ENCODE results near the gene RPRD1A. TPM values are rescaled to one million over a fixed set of nuclear protein-coding genes. Genes with fewer than 3 reads are reported as not detected.
"Not testable (repeated sequence)": the region's sequence is repeated elsewhere in the genome, so short reads cannot be mapped to it uniquely, and the experiment has no call there.

The RPRD1A gene
- total RNA-seq, 1 donor from 2014 or later = 198 TPM

DNA sequence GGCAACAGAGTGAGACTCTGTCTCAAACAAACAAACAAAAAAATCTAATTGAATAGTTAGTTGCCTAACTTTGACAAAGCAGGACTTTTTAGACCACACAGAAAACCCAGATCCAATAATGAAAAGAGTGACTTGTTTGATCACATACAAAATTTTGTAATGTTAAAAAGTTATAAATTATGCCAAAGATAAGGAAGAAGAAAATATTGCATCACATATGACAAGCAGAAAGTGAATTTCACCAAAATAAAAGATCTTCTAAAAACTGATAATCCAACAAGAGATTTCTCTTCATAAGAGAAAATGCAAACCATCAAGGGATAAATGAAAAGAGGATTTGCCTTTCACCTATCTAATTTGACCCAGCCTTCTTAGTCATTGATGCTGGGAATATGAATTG lies 97.7 kb downstream of the RPRD1A start:
- Mint-ChIP-seq H3K27ac (no peak overlapping the region), H3K4me3 (no peak overlapping the region), H3K36me3 (peaks cover 4% of the 10 kb centered on the region), H3K27me3 (ENCODE audit: insufficient read depth, low read depth) (no peaks in the 10 kb centered on the region), H3K9me3 (no peaks in the 10 kb centered on the region), H3K4me1 (peaks cover 19% of the 10 kb centered on the region)
- Histone ChIP-seq H3K4me2 (no peak overlapping the region), H3K27ac (no peak overlapping the region), H3K79me2 (ENCODE audit: low read depth) (peaks cover 19% of the 10 kb centered on the region), H4K20me1 (ENCODE audit: low read depth) (no peaks in the 10 kb centered on the region), H3F3A (ENCODE audit: low read depth) (peaks cover 6% of the 10 kb centered on the region), H3K27me3 (no peaks in the 10 kb centered on the region), H3K36me3 (peaks cover 2% of the 10 kb centered on the region), H3K9me3 (ENCODE audit: low read depth) (no peaks in the 10 kb centered on the region), H3K4me1 (peaks cover 10% of the 10 kb centered on the region), H3K4me3 (no peak overlapping the region), H2AFZ (replicated peaks) (no peak overlapping the region), H3K9ac (no peak overlapping the region)
- TF ChIP-seq EZH2phosphoT487 (IDR thresholded peaks at IDR 0.05) (no peak), EZH2 (IDR thresholded peaks at IDR 0.05) (no peak)
- TF ChIP-seq, protein P1, sequence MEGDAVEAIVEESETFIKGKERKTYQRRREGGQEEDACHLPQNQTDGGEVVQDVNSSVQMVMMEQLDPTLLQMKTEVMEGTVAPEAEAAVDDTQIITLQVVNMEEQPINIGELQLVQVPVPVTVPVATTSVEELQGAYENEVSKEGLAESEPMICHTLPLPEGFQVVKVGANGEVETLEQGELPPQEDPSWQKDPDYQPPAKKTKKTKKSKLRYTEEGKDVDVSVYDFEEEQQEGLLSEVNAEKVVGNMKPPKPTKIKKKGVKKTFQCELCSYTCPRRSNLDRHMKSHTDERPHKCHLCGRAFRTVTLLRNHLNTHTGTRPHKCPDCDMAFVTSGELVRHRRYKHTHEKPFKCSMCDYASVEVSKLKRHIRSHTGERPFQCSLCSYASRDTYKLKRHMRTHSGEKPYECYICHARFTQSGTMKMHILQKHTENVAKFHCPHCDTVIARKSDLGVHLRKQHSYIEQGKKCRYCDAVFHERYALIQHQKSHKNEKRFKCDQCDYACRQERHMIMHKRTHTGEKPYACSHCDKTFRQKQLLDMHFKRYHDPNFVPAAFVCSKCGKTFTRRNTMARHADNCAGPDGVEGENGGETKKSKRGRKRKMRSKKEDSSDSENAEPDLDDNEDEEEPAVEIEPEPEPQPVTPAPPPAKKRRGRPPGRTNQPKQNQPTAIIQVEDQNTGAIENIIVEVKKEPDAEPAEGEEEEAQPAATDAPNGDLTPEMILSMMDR (IDR thresholded peaks at IDR 0.05) = no peak
- no peak for DNase-seq (ENCODE audit: low spot score)

DNA sequence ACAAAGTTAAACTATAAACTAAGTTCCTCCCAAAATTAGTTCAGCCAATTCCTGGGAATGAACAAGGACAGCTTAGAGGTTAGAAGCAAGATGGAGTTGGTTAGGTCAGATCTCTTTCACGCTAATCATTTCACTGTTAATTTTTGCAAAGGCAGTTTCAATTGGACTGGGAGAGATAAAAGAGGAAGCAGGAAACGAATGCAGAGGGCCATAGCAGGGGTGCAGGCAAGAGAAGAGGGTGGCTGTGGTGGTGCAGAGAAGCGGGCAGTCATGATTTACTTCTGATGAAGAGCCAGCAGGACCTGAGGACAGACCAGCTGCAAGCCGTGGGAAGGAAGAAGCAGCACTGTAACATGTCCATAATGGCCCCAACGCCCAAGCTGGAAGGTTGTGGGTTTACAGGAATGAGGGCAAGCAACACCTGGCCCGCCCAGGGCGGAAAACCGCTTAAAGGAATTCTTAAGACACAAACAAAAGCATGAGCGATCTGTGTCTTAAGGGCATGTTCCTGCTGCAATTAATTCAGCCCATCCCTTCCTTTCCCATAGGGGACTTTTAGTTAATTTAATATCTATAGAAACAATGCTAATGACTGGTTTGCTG lies 99.0 kb downstream of the RPRD1A start:
- H4K20me1 ChIP-seq (ENCODE audit: low read depth) = no peaks in the 10 kb centered on the region
- no peaks in the 10 kb centered on the region for H3K9me3 Mint-ChIP-seq
- H2AFZ ChIP-seq (replicated peaks) = no peak overlapping the region
- no peak overlapping the region for H3K27ac ChIP-seq
- no peak for DNase-seq (ENCODE audit: low spot score)
- H3K4me1 ChIP-seq = no peaks in the 10 kb centered on the region
- H3K27me3 Mint-ChIP-seq (ENCODE audit: insufficient read depth, low read depth) = no peaks in the 10 kb centered on the region
- no peaks in the 10 kb centered on the region for H3K9me3 ChIP-seq (ENCODE audit: low read depth)
- H3K27me3 ChIP-seq = no peaks in the 10 kb centered on the region
- TF ChIP-seq, protein P1 (IDR thresholded peaks at IDR 0.05) = no peak
- TF ChIP-seq EZH2phosphoT487 (IDR thresholded peaks at IDR 0.05) (no peak), EZH2 (IDR thresholded peaks at IDR 0.05) (no peak)
- H3K4me3 Mint-ChIP-seq = no peak overlapping the region
- H3K4me2 ChIP-seq = no peak overlapping the region
- H3K4me3 ChIP-seq = no peak overlapping the region
- H3K4me1 Mint-ChIP-seq = peaks cover 13% of the 10 kb centered on the region
- H3K79me2 ChIP-seq (ENCODE audit: low read depth) = peaks cover 8% of the 10 kb centered on the region
- H3K9ac ChIP-seq = no peak overlapping the region
- H3F3A ChIP-seq (ENCODE audit: low read depth) = peaks cover 6% of the 10 kb centered on the region
- no peak overlapping the region for H3K27ac Mint-ChIP-seq
- no peaks in the 10 kb centered on the region for H3K36me3 ChIP-seq
- no peaks in the 10 kb centered on the region for H3K36me3 Mint-ChIP-seq

DNA sequence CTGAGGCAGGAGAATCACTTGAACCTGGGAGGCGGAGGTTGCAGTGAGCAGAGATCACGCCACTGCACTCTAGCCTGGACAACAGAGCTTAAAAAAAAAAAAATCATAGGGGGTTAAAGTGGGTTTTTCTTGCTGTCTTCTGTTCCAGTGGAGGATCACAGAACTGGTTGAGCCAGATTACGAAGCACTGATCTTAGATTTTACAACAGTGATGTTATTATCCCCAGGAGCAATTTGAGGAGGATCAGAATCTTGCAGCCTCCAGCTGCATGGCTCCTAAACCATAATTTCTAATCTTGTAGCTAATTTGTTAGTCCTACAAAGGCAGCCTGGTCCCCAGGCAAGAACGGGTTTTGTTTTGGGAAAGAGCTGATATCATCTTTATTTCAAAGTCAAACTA lies 99.5 kb downstream of the RPRD1A start:
- H3K9me3 Mint-ChIP-seq; H3K4me3 Mint-ChIP-seq; H3K4me1 ChIP-seq; H3K36me3 ChIP-seq; H3K79me2 ChIP-seq (ENCODE audit: low read depth); H3F3A ChIP-seq (ENCODE audit: low read depth); H3K27me3 ChIP-seq; DNase-seq (ENCODE audit: low spot score); H3K9ac ChIP-seq; H3K4me3 ChIP-seq; H3K27ac Mint-ChIP-seq; H3K27me3 Mint-ChIP-seq (ENCODE audit: insufficient read depth, low read depth); H4K20me1 ChIP-seq (ENCODE audit: low read depth); H3K9me3 ChIP-seq (ENCODE audit: low read depth); H3K4me1 Mint-ChIP-seq; H2AFZ ChIP-seq (replicated peaks); H3K4me2 ChIP-seq; H3K36me3 Mint-ChIP-seq; H3K27ac ChIP-seq: not testable (repeated sequence)

DNA sequence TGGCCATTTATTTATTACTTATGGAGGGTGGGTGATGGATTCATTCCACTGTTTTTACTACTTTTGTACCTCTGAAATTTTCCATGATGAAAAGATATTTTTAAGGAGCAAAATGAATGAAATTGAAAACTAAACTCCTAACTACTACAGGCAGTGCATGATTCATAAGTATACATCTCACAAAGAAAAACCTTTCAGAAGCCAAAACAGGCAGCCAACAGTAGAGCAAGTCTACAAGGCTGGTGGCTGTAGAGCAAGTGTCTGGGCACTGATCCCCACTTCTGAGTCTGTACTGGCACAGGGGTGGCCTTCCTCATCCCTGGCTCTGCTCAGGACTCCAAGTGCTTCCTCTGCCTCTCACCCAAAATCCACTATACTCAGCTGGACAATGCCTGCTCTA lies 103.0 kb downstream of the RPRD1A start:
- H4K20me1 ChIP-seq (ENCODE audit: low read depth) = no peaks in the 10 kb centered on the region
- no peaks in the 10 kb centered on the region for H3K4me1 ChIP-seq
- no peaks in the 10 kb centered on the region for H3K36me3 Mint-ChIP-seq
- H3K27ac Mint-ChIP-seq = no peak overlapping the region
- H3K79me2 ChIP-seq (ENCODE audit: low read depth) = no peaks in the 10 kb centered on the region
- H3K9ac ChIP-seq = no peak overlapping the region
- no peaks in the 10 kb centered on the region for H3K4me1 Mint-ChIP-seq
- no peak overlapping the region for H3K4me3 ChIP-seq
- H3K9me3 Mint-ChIP-seq = peaks cover 4% of the 10 kb centered on the region
- H3K9me3 ChIP-seq (ENCODE audit: low read depth) = no peaks in the 10 kb centered on the region
- no peak overlapping the region for H3K4me3 Mint-ChIP-seq
- no peaks in the 10 kb centered on the region for H3K27me3 ChIP-seq
- no peaks in the 10 kb centered on the region for H3F3A ChIP-seq (ENCODE audit: low read depth)
- no peaks in the 10 kb centered on the region for H3K36me3 ChIP-seq
- no peaks in the 10 kb centered on the region for H3K27me3 Mint-ChIP-seq (ENCODE audit: insufficient read depth, low read depth)
- DNase-seq (ENCODE audit: low spot score) = no peak
- no peak overlapping the region for H3K27ac ChIP-seq
- H2AFZ ChIP-seq (replicated peaks) = no peak overlapping the region
- H3K4me2 ChIP-seq = no peak overlapping the region
- TF ChIP-seq EZH2 (IDR thresholded peaks at IDR 0.05) = no peak
- TF ChIP-seq EZH2phosphoT487 (IDR thresholded peaks at IDR 0.05) = no peak
- TF ChIP-seq, protein P1 (IDR thresholded peaks at IDR 0.05) = no peak

All from neural progenitor cell (in vitro differentiated cells).